ENCODE data around the gene NSL1.
"Not testable (repeated sequence)": the region's sequence is repeated elsewhere in the genome, so short reads cannot be mapped to it uniquely, and the experiment has no call there.

Gene NSL1

DNA sequence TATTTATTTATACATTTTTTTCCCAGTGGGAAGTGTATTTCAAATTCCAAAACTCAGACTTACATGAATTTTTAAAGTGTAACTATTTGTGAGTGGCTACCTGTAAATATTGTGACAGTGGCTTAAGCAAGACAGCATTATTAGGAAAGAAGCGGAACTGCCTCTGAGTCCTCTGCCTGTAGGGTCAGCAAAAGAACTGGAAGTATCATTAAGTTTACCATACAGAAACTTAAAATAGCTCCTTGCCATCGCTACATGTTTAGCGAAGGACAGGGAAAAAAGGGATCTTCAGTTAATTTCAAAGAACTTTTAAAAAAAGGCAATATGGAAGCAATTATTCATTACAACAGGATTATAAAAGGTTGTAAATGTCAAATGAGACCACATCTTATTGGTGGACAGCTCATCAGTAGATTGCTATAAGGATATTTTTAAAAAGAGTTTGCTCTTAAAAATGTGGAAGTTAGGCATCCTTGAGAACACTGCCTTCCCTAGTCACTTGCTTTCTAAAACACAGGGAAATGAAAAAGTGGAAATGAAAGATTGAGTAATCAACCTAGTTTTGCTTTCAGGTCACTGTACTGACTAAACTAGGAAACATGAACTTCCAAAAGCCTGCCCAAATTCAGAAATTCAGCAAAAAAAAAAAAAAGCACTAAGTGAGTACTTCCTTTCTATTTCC, 39.2 kb downstream of the NSL1 start:
- no peak for DNase-seq (ENCODE audit: low read depth in 1 of 2, low spot score in 1 of 2)

DNA sequence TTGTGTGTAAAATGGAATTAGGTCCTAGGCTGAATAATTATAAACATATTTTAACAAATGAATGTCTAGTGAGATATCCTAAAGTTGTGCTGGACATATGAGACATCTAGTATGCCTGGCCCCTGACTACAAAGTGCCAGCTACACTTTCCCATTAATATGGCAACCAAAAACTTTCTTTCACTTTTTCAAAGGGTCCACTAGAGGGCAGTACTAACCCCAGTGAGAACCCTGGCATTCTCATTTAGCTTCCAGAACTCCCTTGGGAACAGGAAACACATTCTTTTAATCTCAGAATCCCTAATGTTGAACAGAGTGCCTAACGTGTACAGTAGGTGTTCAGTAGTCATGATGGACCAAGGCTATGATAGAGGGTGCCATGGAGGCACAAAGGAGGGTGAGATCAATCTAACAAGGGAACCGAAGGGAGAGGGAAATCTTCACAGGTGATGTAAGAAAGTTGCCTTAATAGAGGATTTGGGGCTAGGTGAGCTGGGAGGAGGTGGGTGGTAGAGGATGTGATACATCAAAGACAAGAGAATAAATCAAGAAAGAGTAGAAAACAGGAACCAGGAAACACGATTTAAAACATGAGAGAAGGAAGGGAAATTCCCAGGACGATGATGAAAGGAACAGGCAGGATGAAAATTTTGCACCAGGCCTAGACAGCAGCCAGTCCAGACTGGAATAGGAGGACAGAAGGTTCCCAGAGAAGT, 41.6 kb downstream of the NSL1 start:
- no peak for DNase-seq (ENCODE audit: low read depth in 1 of 2, low spot score in 1 of 2)

DNA sequence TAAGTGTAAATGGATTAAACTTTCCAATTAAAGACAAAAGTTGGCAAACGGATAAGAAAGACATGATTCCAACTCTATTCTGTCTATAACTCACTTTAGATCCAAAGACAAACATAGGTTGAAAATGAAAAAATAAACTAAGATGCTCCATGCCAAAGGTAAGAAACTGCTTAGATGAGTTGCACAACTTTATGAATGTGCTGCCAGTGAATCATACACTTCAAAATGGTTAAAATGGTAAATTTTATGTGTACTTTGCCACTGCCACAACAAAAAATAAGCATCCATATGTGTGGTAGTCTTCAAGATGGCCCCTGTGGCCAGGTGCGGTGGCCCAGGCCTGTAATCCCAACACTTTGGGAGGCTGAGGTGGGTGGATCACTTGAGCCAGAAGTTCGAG, 45.0 kb downstream of the NSL1 start:
- no peak for DNase-seq (ENCODE audit: low read depth in 1 of 2, low spot score in 1 of 2)

DNA sequence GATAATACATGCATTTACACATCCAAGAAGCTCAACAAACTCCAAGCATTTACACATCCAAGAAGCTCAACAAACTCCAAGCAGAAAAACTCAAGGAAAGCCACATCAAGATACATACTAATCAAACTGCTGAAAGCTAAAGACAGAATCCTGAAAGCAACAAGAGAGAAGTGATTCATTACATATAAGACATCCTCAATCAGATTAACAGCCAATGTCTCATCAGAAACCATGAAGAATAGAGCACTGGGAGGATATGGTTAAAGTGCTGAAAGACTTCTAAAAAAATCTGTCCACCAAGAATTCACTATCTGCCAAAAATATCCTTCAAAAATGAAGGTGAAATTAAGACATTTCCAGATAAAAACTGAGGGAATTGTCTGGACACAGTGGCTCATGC, 46.3 kb downstream of the NSL1 start:
- no peak for DNase-seq (ENCODE audit: low read depth in 1 of 2, low spot score in 1 of 2)

DNA sequence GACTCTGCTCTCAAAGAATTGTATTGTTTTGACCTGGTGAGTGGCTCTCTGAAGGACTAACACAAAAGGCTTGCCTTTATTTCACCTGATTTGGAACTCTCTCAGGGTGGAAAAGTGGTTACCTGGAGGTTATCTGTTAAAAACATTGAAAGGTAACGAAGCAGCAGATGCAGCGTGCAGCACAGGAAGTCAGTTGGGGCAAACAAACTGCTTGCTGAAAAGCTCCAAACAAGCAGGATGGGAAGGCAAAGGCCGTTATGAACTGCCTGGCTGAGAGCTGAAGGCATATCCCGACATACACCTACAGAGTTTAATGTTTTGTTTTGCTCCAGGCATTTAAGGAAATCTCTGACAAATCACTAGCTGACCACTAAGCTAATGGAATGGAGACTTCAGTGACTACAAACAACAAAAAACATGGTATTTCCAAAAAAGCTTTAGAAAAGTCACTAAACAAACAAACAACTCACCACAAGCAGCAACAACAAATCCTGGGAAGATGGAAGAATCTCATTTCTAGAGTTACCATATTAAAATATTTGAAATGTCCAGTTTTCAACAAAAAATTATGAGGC, 47.6 kb downstream of the NSL1 start:
- no peak for DNase-seq (ENCODE audit: low read depth in 1 of 2, low spot score in 1 of 2)

DNA sequence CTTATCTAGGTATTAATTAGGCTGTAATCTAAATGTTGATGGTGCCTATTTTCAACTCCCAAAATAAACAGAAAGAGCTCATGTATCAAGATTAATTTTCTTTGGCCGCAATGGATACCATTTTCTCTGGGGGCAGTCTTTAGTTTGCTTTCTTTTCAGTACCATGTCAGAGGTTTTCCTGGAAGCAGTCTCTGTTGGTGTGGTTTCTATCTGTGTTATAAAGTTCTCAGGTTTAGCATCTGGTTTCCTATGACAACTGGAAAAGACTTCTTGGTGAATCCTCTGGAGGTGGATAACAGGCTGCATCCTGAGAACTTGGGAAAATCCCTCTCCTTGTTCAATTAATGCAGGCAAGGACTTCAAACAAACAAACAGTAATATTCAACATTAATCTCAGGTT, 53.2 kb downstream of the NSL1 start:
- no peak for DNase-seq (ENCODE audit: low read depth in 1 of 2, low spot score in 1 of 2)

DNA sequence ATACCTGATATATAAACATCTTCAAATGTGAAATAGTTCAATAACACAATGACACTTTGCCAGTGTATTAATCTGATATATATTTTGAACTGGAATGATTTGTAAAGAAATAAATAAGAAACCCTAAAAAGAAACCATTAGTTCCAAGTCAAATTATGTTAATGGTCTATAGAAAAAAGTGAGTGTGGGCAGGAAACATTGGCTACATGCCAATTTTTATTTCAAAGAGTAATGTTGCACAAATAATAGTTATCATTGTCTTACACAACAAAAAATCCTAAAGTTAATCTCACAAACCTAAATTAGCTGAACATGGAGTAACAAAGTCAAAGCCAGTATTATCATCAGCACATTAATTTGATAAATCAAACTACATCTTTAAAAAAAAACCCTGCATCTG, 54.0 kb downstream of the NSL1 start:
- no peak for DNase-seq (ENCODE audit: low read depth in 1 of 2, low spot score in 1 of 2)

DNA sequence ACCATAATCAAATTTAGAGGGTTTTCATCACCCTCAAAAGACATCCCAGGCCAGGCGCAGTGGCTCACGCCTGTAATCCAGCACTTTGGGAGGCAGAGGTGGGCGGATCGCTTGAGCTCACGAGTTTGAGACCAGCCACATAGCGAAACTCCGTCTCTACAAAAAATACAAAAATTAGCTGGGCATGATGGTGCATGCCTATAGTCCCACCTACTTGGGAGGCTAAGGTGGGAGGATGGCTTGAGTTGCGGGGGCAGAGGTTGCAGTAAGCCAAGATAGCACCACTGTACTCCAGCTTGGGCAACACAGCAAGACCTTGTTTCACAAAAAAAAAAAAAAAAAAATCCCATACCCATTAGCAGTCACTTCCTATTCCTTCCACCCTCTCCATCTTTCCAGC, 58.5 kb downstream of the NSL1 start:
- no peak for DNase-seq (ENCODE audit: low read depth in 1 of 2, low spot score in 1 of 2)

DNA sequence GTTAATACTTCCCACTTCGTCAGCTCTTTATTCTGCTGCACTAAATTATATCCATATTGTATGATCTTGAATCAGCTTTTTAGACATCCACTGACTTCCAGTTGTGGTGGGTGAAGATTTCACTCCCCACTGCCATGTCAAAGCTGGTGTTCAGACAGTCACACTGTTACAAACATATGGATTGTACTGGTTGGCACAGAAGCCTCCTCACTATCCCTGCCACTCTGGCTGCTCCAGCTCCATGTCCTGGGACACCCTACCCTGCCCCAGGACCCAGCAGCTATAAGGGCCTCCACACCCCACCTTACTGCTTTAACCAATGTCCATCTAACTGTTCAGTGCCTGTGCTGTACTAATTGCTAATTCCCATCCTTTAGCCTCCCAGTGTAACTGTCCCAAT, 59.9 kb downstream of the NSL1 start:
- no peak for DNase-seq (ENCODE audit: low read depth in 1 of 2, low spot score in 1 of 2)

DNA sequence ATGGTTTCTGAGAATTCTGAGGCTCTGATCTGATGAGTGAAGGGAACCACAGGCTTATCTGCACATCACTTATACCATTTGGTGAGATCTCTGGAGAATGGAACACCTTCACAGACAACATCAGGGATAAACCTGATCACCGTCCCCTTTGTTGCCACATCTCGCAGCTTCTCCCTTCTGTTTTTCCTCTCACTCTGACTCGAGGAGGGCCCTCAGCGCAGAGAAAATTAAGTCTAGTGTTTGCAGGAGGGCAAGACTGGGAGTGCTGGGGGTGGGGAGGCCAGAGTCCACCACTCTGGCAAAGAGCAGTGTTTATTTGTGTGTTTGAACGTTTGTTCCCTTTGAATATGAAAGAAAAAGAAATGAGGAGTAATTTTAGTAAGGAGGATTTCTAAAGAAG, 63.0 kb downstream of the NSL1 start:
- no peak for DNase-seq (ENCODE audit: low read depth in 1 of 2, low spot score in 1 of 2)

DNA sequence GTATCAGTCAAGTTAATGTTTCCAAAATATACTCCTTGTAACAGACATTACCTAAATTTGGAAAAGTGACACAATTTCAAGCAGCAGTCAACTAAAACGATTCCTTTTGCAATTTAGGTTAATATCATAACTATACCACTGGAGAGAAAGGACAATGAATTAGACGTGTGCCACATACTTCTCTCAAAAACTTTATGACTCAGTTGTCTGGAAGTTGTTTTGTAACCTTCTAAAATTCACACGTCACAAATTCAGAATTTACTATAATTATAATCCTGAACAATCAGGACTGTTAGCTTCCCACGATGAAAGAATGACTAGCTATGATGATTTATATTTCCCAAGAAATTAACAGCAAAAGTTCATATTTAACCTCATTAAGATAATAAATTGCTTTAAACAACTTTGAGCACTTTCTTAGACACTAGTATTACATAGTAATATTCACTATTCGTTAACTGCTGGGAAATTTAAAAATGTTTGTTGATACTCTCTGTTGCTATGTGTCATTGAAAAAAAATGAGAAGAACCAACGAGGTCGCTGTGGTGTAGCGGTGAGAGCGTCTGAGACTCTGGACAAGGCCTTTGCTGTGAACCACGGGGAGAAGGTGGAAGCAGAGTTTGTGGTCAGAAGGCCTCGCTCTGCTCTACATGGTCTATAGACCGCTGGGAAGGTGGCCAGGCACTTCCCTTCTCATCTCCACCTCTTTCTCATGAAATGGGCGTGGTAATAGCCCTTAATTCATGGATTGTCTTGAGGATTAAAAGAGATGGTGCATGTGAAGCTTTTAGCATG, 64.0 kb downstream of the NSL1 start:
- no peak for DNase-seq (ENCODE audit: low read depth in 1 of 2, low spot score in 1 of 2)

DNA sequence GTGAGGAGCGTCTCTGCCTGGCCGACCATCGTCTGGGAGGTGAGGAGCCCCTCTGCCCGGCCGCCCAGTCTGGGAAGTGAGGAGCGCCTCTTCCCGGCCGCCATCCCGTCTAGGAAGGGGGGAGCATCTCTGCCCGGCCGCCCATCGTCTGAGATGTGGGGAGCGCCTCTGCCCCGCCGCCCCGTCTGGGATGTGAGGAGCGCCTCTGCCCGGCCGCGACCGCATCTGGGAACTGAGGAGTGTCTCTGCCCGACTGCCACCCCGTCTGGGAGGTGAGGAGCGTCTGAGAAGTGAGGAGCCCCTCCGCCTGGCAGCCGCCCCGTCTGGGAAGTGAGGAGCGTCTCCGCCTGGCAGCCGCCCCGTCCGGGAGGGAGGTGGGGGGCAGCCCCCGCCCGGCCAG, 66.9 kb downstream of the NSL1 start:
- DNase-seq (ENCODE audit: low read depth in 1 of 2, low spot score in 1 of 2), result not testable (repeated sequence)

DNA sequence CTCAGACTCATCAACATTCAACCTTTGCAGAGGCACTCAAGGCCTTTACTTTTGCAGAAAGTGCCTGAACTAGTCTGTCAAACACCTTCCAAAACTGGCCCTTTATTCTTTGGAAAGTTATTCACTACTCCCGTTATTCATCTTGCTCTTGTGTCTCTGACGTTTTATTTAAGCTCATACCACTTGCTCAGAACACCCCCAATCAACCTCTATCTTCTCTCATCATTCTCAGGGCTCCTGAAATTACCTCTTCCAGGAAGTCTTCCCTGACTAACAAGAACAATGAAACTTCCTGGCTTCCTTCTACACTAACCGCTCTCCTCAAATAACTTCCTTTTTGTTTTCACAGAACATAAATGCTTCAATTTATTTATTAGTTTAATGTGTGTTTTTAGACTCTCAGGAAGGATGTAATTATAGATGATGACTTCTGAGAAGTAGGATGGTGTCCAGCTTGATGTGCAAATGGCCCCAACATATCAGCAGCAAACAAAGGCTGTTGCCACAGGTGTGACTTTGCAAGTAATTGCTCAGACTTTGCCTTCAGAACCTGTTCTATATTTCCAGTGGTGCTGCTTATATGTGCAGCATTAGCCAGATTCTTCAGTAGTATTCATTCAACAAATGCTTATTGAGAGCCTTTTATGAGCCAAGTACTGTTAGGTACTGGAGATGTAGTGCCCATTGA, 69.2 kb downstream of the NSL1 start:
- DNase-seq (ENCODE audit: low read depth in 1 of 2, low spot score in 1 of 2), result no peak

DNA sequence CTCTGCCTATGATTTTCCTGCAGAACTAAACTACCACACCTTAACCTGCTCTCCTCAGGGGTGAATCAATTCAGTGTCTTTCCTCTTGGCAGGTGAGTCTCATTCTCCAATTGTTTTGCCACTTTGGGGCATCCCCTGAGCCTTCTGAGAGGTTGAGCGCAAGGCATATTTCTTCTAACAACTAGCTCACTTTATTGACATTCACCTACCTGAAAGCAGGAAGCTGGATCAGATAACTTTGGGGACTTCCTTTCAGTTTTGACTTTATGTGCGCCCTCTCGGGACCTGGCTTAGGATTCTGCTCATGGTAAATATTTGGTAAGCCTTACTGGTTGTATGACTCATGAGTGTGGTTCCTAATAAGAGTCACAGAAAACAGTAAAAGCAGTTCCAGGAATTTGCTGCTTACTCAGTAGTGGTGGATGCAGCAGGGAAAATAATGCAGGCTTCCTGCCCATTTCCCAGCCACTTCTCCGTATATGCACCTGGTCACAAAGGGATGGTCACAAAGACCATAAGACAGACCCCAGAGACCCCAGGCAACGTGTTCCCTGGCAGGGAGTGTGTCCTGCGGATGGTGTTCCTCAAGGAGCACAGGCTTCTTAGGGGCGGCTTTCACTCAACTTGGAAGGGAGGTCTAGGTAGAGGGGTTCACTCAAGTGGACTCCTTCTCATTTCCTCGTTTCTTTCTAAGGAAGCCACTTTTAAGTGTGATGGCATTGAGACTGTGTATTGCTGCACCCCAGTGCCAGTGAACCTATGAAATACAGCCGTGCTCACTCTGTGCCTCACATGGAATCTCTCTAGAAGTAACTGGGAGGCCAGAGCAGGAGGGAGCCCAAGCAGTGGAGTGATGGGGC, 70.0 kb downstream of the NSL1 start:
- no peak for DNase-seq (ENCODE audit: low read depth in 1 of 2, low spot score in 1 of 2)

DNA sequence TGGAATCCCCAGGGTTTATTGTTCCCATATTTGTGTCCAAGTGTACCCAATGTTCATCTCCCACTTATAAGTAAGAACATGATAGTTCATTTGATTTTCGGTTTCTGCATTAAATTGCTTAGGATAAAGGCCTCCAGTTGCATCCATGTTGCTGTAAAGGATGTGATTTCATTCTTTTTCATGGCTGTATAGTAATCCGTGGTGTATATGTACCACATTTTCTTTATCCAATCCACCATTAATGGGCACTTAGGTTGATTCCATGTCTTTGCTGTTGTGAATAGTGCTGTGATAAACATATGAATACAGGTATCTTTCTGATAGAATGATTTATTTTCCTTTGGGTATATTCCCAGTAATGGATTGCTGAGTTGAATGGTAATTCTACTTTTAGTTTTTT, 71.9 kb downstream of the NSL1 start:
- DNase-seq (ENCODE audit: low read depth in 1 of 2, low spot score in 1 of 2), result no peak

DNA sequence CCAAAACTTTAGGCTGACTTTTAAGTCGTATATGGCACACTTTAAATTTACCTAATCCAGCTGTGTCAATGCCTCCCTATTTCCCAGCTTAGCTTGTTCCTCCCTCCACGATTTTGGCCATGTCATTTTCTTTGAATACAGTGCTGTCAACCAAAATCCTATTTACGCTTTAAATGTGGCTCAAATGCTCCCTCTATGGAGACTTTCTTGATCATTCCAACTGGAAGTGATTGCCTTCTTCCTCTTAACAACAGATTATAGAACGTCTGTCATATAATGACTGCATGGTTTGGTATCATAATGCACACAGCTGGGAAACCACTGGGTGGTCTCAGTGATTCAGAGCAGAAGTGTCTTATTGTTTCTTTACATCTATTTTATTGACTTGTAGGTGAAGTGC, 73.1 kb downstream of the NSL1 start:
- DNase-seq (ENCODE audit: low read depth in 1 of 2, low spot score in 1 of 2), result no peak

DNA sequence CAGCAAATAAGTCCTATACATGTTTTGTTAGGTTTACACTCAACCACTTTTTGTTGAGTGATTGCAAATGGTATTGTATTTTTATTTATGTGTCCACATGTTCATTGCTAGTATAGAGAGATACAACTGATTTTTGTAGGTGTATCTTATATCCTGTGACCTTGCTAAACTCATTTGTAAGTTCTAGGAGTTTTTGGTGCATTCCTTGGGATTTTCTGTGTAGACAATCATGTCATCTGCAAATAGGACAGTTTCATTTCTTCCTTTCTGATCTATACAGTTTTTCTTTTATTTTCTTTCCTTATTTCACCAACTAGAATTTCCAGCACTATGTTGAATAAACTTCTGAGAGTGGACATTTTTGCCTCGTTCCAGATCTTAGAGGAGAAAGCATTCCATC, 75.4 kb downstream of the NSL1 start:
- no peak for DNase-seq (ENCODE audit: low read depth in 1 of 2, low spot score in 1 of 2)

DNA sequence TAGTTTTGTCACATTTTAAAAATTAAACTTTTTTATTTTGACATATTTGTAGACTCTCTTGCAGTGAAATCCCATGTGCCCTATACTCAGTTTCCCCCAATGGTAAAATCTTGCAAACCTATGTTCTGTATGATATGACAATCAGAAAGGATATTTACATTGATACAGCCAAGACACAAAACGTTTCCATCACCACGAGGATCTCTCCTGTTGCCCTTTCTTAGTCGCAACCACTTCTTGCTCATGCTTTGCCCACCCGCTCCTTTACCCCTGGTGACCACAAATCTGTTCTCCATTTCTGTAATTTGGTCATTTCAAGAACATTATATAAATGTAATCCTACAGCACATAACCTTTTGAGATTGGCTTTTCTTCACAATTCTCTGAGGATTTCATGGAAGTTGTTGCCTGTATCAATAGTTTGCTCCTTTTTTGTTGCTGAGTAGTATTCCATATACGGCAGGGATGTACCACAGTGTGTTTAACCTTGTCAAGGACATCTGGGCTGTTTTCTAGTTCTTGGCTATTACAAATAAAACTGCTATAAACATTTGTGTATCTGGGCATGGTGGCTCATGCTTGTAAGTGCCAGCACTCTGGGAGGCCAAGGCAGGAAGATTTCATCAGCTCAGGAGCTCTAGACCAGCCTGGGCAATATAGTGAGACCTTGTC, 78.0 kb downstream of the NSL1 start:
- no peak for DNase-seq (ENCODE audit: low read depth in 1 of 2, low spot score in 1 of 2)

DNA sequence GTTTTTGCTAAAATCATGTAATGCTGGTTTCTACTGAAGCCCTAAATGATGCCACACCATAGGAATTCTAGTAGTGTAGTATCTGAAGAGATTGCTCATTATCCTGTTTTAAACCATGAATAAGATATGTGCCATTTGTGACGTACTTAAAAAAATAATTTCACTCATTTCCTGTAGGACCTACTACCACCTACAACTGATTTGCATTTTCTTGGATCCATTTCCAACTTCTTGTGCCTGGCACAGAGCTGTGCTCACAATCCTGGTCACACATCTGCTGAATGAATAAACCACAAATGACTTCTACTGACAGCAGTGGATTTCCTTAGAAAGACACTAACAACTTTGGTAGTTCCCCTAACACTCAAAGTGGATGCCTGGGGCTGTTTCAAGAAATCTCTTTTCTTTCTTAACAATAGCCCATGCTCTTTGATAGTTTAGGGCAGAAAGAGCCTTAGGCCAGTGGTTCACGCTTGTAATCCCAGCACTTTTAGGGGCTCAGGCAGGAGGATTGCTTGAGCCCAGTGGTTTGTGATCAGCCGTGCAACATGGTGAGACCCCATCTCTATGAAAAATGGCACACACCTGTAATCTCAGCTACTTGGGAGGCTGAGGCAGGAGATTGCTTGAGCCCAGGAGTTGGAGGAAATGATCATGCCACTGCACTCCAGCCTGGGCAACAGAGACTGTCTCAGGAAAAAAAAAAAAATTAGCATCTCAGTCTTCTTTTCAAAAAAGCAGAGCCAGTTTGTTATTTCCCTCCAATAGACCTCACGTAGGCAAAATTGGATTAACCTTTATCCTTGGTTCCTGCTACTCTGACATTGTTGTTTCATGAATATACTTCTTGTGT, 78.9 kb downstream of the NSL1 start:
- no peak for DNase-seq (ENCODE audit: low read depth in 1 of 2, low spot score in 1 of 2)
